KMS-11 (cell line): ENCODE results near the gene GBA3.

Experiments
- H2AFZ ChIP-seq: fragments of 200-600 bp; sonication (generic); 2 replicates; pipeline ENCODE4 v1.6.1; 2016; ENCODE audit warnings: antibody characterized with exemption, mixed run types, low read depth
- H3K27ac ChIP-seq: fragments of 200-600 bp; sonication (generic); 2 replicates; pipeline ENCODE4 v1.6.1; 2016; ENCODE audit warnings: mild to moderate bottlenecking, mixed run types
- H3K27me3 ChIP-seq: fragments of 200-600 bp; sonication (generic); 2 replicates; pipeline ENCODE4 v1.6.1; 2017; ENCODE audit warnings: mild to moderate bottlenecking, low read depth, mixed run types, moderate library complexity; ENCODE audit not compliant: insufficient read depth
- H3K36me3 ChIP-seq: fragments of 200-600 bp; sonication (generic); 2 replicates; pipeline ENCODE4 v1.6.1; 2017; ENCODE audit warnings: mild to moderate bottlenecking, mixed run types; ENCODE audit not compliant: insufficient read depth
- H3K4me1 ChIP-seq: fragments of 200-600 bp; sonication (generic); 2 replicates; pipeline ENCODE4 v1.6.1; 2016; ENCODE audit warnings: mild to moderate bottlenecking, low read depth, mixed run types; ENCODE audit not compliant: poor library complexity, severe bottlenecking
- H3K4me2 ChIP-seq: fragments of 200-600 bp; sonication (generic); 2 replicates; pipeline ENCODE4 v1.7.0; 2016; ENCODE audit warnings: mild to moderate bottlenecking, mixed run types
- H3K4me3 ChIP-seq: fragments of 200-600 bp; sonication (generic); IDR thresholded peaks from 2 replicates; pipeline ENCODE4 v1.6.1; 2017; ENCODE audit warnings: low read depth, low read length, mixed read lengths; ENCODE audit not compliant: insufficient read depth
- H3K79me2 ChIP-seq: fragments of 200-600 bp; sonication (generic); 2 replicates; pipeline ENCODE4 v1.6.1; 2016; ENCODE audit warnings: low read depth, mixed run types; ENCODE audit not compliant: insufficient read depth
- H3K9ac ChIP-seq: fragments of 200-600 bp; sonication (generic); 2 replicates; pipeline ENCODE4 v1.6.1; 2016; ENCODE audit warnings: mild to moderate bottlenecking, mixed run types
- H4K20me1 ChIP-seq: fragments of 200-600 bp; sonication (generic); 2 replicates; pipeline ENCODE4 v1.6.1; 2016; ENCODE audit warnings: mild to moderate bottlenecking, mixed run types; ENCODE audit not compliant: insufficient read depth
- TF ChIP-seq, protein P1 (sequence below): fragments of 200-600 bp; sonication (generic); conservative IDR thresholded peaks from 2 replicates; pipeline ENCODE4 v1.6.1; 2017; ENCODE audit warnings: low read depth, mild to moderate bottlenecking, antibody characterized with exemption, low read length, moderate library complexity, mixed read lengths

The GBA3 gene

DNA sequence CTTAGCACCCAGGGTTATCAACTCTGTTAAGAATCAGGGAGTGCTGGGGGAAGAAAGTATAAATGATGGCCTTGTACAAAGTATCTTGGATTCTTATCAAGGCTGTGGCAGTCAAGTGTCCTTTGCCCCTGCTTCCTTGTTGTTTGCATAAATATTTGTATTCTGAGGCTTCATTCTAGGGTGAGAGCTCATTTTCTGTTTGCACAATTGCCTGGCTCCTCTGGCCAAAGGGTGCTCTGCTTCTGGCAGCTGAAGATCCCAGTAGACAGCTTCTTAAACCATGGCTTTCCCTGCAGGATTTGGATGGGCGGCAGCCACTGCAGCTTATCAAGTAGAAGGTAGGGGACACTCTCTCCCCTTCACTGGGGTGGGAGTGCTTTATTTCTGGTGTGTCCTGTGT is at the start of gene GBA3:
GBA3 (plus strand) TSS at position 202 of the 400 bp plus-strand sequence.
- Histone ChIP-seq H3K9ac (no peak within 1 kb of the TSS), H3K79me2 (no peaks in the 10 kb centered on the region), H3K4me3 (no peak within 1 kb of the TSS), H3K36me3 (no peaks in the 10 kb centered on the region), H4K20me1 (no peaks in the 10 kb centered on the region), H2AFZ (no peak within 1 kb of the TSS), H3K4me2 (no peak within 1 kb of the TSS), H3K27me3 (no peaks in the 10 kb centered on the region), H3K27ac (no peak within 1 kb of the TSS), H3K4me1 (no peaks in the 10 kb centered on the region)
- TF ChIP-seq, protein P1, sequence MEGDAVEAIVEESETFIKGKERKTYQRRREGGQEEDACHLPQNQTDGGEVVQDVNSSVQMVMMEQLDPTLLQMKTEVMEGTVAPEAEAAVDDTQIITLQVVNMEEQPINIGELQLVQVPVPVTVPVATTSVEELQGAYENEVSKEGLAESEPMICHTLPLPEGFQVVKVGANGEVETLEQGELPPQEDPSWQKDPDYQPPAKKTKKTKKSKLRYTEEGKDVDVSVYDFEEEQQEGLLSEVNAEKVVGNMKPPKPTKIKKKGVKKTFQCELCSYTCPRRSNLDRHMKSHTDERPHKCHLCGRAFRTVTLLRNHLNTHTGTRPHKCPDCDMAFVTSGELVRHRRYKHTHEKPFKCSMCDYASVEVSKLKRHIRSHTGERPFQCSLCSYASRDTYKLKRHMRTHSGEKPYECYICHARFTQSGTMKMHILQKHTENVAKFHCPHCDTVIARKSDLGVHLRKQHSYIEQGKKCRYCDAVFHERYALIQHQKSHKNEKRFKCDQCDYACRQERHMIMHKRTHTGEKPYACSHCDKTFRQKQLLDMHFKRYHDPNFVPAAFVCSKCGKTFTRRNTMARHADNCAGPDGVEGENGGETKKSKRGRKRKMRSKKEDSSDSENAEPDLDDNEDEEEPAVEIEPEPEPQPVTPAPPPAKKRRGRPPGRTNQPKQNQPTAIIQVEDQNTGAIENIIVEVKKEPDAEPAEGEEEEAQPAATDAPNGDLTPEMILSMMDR: no peak

DNA sequence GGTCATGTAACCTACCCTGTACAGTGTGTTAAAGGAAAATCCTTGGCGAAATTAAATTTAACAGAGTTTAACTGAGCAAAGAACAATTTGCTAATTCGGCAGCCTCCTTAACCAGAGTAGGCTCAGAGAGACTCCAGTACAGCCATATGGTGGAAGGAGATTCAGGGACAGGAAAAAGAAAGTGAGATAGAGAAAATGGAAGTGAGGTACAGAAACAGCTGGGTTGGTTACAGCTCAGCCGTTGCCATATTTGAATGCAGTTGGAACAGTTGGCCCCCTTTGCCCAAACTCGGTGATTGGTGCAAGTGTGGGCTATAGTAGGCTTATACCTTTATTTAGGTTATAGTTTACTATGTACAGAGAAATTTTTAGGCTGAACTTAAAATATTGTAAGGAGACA is 48.8 kb upstream of the GBA3 start:
- no peaks in the 10 kb centered on the region for H3K27me3 ChIP-seq
- no peaks in the 10 kb centered on the region for H3K79me2 ChIP-seq
- H4K20me1 ChIP-seq: no peaks in the 10 kb centered on the region
- H2AFZ ChIP-seq: no peak overlapping the region
- no peak overlapping the region for H3K9ac ChIP-seq
- H3K36me3 ChIP-seq: no peaks in the 10 kb centered on the region
- no peak overlapping the region for H3K4me2 ChIP-seq
- H3K4me1 ChIP-seq: no peaks in the 10 kb centered on the region
- H3K27ac ChIP-seq: no peak overlapping the region
- TF ChIP-seq, protein P1: no peak
- H3K4me3 ChIP-seq: no peak overlapping the region

DNA sequence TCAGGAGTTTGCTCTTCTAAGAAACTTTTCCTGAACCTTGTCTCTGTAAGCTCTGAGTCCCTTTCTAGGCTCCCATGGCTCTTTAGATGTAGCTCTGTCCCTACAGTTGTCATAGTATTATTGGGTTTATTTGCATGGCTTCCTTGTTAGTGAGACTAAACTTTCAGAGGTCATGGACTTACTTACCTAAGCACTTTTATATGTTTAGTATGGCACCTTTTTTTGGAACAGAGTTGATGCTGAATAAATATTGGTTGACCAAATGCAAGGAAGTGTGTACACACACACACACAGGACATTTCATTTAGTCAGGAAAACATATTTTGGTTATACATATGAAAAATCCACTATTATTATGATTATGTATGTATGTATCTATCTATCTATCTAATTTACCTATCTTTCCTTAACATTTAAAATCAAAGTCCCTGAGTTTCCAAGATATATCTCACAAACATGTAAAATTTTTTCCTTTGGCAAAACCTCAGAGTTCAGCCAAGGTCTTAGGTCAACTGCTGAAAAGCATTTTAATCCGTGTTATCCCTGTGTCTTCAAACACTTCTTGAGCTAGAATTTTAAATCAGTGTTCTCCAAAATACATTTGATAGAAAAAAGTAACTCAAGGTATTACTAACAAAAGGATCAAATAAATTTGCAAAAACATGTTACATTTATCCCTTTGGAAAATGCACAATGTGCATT is 47.1 kb upstream of the GBA3 start:
- H3K4me1 ChIP-seq: no peaks in the 10 kb centered on the region
- H3K9ac ChIP-seq: no peak overlapping the region
- TF ChIP-seq, protein P1: no peak
- no peak overlapping the region for H3K4me2 ChIP-seq
- H3K36me3 ChIP-seq: no peaks in the 10 kb centered on the region
- no peak overlapping the region for H3K4me3 ChIP-seq
- no peaks in the 10 kb centered on the region for H3K79me2 ChIP-seq
- no peak overlapping the region for H2AFZ ChIP-seq
- no peak overlapping the region for H3K27ac ChIP-seq
- no peaks in the 10 kb centered on the region for H4K20me1 ChIP-seq
- no peaks in the 10 kb centered on the region for H3K27me3 ChIP-seq

DNA sequence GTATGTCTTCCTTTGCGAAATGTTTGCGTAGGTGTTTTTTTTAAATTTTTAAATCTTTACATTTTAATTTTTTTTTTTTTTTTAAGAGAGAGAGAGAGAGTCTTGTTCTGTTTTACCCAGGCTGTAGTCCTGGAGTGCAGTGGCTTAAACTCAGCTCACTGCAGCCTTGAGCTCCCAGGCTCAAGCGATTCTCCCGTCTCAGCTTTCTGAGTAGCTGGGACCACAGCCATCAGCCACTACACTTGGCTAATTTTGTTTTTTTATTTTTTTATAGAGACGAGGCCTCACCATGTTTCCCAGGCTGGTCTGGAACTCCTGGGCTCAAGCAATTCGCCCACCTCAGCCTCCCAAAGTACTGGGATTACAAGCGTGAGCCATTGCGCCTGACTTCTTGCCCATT is 43.7 kb upstream of the GBA3 start:
- H3K27me3 ChIP-seq: no peaks in the 10 kb centered on the region
- no peaks in the 10 kb centered on the region for H3K4me1 ChIP-seq
- no peak overlapping the region for H3K4me3 ChIP-seq
- no peak overlapping the region for H3K27ac ChIP-seq
- no peaks in the 10 kb centered on the region for H4K20me1 ChIP-seq
- no peak overlapping the region for H3K4me2 ChIP-seq
- H3K9ac ChIP-seq: no peak overlapping the region
- TF ChIP-seq, protein P1: no peak
- H2AFZ ChIP-seq: no peak overlapping the region
- H3K36me3 ChIP-seq: no peaks in the 10 kb centered on the region
- H3K79me2 ChIP-seq: no peaks in the 10 kb centered on the region
